Measurements from ENCODE around the gene DNAJB2. TPM values are rescaled to one million over a fixed set of nuclear protein-coding genes. Genes with fewer than 3 reads are reported as not detected.

DNAJB2 gene
- total RNA-seq, result 10 to 100 TPM; 65.9 to 67.5 TPM

DNA sequence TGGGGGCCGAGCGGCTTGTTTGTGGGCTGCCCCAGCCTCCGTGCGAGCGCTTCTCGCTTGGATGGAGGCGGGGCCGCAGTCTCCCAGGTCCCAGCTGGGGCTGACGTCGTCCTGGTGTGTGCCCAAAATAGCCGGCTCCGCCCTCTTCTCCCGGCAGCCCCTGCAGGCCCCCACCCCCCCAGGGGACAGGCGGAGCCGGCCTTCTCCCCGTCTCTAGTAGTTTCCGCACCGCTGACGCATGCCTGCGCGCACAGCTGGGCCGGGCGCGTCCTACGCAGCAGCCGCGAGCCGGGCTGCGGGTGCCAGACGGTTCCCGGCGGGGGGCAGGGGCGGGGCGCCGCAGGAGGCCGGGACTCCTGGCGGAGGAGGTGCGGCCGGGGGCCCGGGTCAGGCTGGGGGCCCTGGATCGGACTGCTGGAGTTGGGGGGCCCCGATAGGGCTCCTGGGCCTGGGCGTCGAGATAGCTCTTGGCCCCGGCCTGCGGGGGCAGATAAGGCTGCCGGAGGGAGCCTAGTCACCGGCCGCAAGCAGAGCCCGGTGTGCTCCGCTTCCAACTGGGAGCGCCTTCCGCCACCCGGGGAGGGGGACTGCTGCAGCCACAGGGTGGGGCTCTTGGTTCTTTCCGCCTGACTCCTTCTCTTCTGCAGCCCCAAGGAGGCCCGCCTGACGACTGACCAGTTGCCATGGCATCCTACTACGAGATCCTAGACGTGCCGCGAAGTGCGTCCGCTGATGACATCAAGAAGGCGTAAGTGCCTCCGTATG lies at the start of gene DNAJB2:
Gene DNAJB2 (plus strand): TSS at position 216 of the 765 bp plus-strand sequence. CDS start 468 bp downstream, at position 684.
- peak within 1 kb of the TSS; percentile 99 for H3K27ac Mint-ChIP-seq

DNA sequence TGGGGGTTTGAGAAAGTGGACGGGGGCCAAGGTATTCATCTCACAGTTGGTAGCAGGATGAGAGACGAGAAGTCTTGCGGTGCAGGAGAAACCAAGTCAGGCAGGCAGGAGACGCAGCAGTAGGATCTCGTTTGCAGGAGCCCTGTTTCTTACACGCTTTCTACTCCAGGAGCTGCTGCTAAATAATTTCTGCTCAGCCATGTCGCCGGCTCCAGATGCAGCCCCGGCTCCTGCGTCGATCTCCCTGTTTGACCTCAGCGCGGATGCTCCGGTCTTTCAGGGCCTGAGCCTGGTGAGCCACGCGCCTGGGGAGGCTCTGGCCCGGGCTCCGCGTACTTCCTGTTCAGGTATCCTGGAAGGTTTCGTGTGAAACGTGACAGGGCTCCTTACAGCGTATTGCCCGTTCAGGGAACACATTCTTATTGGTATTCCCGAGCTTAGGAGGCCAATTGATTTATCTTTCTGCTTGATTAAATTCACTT lies 49.1 kb upstream of the DNAJB2 start:
- Mint-ChIP-seq H3K27me3 (no peaks in the 10 kb centered on the region), H3K4me3 (peak overlapping the region; percentile 90), H3K4me1 (peaks cover 37% of the 10 kb centered on the region), H3K27ac (peak overlapping the region; percentile 93), H3K36me3 (peaks cover 37% of the 10 kb centered on the region), H3K9me3 (no peaks in the 10 kb centered on the region)
- POLR2A ChIA-PET, result interaction anchor here (1.2 to 5.5 kb wide), 16 partner anchors 8 to 69 kb away, joined by 3 to 83 read pairs (median 12); partner anchors contain the start of genes ABCB6, CNPPD1, DNAJB2 and GLB1L
- ATAC-seq (ENCODE audit: low read depth) (peak; percentile 11), DNase-seq (peak; percentile 59)

More for the DNA sequence above, at the start of gene DNAJB2:
- DNase-seq, result peak; percentile 97
- peak; percentile 91 for ATAC-seq (ENCODE audit: low read depth)
- Mint-ChIP-seq H3K27me3 (peaks cover 4% of the 10 kb centered on the region), H3K4me3 (peak within 1 kb of the TSS; percentile 98), H3K4me1 (peaks cover 38% of the 10 kb centered on the region), H3K9me3 (no peaks in the 10 kb centered on the region), H3K36me3 (peaks cover 7% of the 10 kb centered on the region)
- POLR2A ChIA-PET, result interaction anchor here (0.6 to 5.5 kb wide), 15 partner anchors 10 to 120 kb away, joined by 3 to 66 read pairs (median 5); partner anchors contain the start of genes ABCB6, ANKZF1, ATG9A and CNPPD1

DNA sequence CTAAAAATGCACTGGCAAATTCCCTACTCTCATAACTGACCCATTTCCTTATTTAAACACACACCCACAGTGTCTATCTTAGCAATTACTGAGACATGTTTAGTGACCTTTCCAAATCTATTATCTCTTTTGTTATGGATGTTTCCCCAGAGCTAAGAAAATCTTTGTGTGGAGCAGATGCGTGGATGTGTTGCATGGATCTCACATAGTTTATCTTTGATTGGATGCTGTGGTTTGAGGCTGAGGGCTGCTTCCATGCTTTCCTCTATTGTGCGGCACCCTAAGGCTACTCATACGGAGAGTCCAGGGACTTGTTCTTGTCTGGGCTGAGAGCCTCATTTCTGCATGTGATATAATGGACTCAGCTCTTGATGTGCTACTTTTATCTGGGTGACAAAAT lies 44.8 kb upstream of the DNAJB2 start:
- H3K4me1 Mint-ChIP-seq, result peaks cover 18% of the 10 kb centered on the region
- H3K4me3 Mint-ChIP-seq, result no peak overlapping the region
- H3K27me3 Mint-ChIP-seq, result no peaks in the 10 kb centered on the region
- POLR2A ChIA-PET, result interaction anchor here (0.7 to 1.2 kb wide), 2 partner anchors 11 to 18 kb away, joined by 3 to 4 read pairs; partner anchors contain the start of genes GLB1L and STK16
- ATAC-seq (ENCODE audit: low read depth) (no peak), DNase-seq (no peak)
- H3K27ac Mint-ChIP-seq, result no peak overlapping the region
- peaks cover 48% of the 10 kb centered on the region for H3K36me3 Mint-ChIP-seq
- H3K9me3 Mint-ChIP-seq, result no peaks in the 10 kb centered on the region

DNA sequence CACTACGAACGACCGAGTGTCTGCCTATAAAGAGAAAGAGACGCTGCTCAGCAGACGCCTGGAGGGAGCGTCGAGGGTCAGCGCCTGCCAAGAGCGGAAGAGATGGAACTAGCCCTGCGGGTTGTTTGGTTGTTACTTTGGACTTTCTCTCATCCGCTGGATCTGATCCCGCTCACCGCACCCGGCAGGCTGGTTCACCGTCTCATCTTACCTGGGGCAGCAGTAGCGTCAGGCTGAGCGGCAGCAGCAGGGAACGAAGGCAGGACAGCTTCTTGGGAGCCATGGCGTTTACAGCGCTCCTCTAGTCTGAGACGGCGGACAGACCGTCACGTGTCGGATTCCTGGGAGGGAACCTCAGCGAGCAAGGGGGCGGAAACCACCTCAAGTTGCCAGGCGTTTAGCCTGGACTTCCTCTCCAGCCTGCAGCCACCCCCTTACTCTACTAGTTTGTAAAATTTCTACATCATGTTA lies 35.8 kb upstream of the DNAJB2 start:
- ATAC-seq (ENCODE audit: low read depth), result no peak
- Mint-ChIP-seq H3K27ac (peak overlapping the region; percentile 75), H3K4me3 (peak overlapping the region; percentile 71), H3K4me1 (peaks cover 42% of the 10 kb centered on the region), H3K9me3 (no peaks in the 10 kb centered on the region), H3K27me3 (no peaks in the 10 kb centered on the region), H3K36me3 (peaks cover 11% of the 10 kb centered on the region)
- POLR2A ChIA-PET, result interaction anchor here (2.7 kb wide), 1 partner anchor 13 kb away, joined by 12 read pairs; the partner anchor contains the start of genes ANKZF1 and ATG9A
- no peak for DNase-seq

DNA sequence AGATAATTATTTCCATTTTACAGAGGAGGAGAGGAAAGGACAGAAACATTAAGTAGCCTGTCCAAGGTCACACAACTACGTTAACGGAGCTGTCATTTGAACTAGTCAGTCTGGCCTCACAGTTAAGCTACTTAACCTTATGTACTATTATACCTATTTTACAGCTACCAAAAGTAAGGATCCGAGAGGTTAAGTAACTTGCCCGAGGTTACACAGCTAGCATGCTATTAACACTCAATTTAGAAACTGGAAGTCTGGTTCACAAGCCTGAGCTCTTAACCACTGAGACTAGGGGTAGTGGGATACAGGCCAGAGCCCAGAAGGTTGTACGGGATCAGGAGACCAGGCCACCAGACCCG lies 34.4 kb upstream of the DNAJB2 start:
- POLR2A ChIA-PET, result interaction anchor here (1.0 to 2.9 kb wide), 16 partner anchors 9 to 74 kb away, joined by 3 to 38 read pairs (median 6); partner anchors contain the start of genes ABCB6, ANKZF1, ATG9A and DNAJB2
- Mint-ChIP-seq H3K27me3 (no peaks in the 10 kb centered on the region), H3K4me1 (peaks cover 54% of the 10 kb centered on the region), H3K9me3 (no peaks in the 10 kb centered on the region), H3K4me3 (peak overlapping the region; percentile 99), H3K36me3 (peaks cover 25% of the 10 kb centered on the region), H3K27ac (peak overlapping the region; percentile 90)
- ATAC-seq (ENCODE audit: low read depth) (no peak), DNase-seq (no peak)

DNA sequence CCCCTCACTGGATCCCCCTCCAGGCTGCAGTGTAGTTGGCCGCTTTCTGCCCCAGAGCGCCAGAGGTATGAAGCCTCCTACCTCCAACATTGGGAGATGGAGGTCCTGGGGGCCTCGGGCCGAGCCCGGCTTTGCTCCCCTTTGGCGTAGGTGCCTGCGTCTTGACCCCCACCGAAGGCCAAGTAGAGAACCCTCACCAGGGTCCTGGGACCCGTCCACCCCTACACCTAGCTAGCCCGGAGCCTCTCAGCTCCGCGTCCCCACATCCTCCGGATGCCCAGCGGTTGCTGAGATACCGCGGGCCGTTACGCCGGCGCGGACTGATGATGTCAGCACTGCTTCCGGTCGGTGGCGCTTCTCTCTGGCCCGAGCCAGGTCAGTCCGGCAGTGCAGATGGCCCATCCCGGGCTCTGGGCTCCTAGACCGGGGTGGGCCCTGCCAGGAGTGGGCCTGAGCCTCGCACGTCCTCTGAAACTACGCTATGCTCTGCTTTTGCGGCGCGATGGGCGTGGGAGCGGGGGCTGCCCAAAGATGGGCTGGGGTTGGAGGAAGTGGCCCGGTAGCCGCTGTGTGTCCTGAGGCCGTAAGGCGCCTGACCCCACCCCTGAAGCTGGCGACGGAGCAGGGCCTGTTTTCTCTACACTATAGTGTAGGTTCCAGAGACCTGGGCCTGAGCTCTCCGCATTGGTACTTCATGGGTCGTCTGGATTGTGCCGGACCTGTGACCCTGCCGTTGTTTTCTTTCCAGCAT lies 33.8 kb upstream of the DNAJB2 start, which contains the start of the genes GLB1L and STK16:
Gene GLB1L (minus strand): TSS at position 297 of the 751 bp plus-strand sequence. CDS start 1,871 bp downstream, outside the sequence.
Gene STK16 (plus strand): TSS at position 332 of the 751 bp plus-strand sequence. CDS start 521 bp downstream, outside the sequence.
- peaks cover 30% of the 10 kb centered on the region for H3K36me3 Mint-ChIP-seq
- H3K4me3 Mint-ChIP-seq, result peak within 1 kb of the TSS; percentile 99
- POLR2A ChIA-PET, result interaction anchor here (0.5 to 2.9 kb wide), 20 partner anchors 8 to 120 kb away, joined by 3 to 38 read pairs (median 5); partner anchors contain the start of genes ABCB6, ANKZF1, ATG9A and DNAJB2
- H3K9me3 Mint-ChIP-seq, result no peaks in the 10 kb centered on the region
- H3K27ac Mint-ChIP-seq, result peak within 1 kb of the TSS; percentile 90
- DNase-seq, result peak; percentile 96
- H3K4me1 Mint-ChIP-seq, result peaks cover 60% of the 10 kb centered on the region
- peak; percentile 64 for ATAC-seq (ENCODE audit: low read depth)
- H3K27me3 Mint-ChIP-seq, result no peaks in the 10 kb centered on the region

DNA sequence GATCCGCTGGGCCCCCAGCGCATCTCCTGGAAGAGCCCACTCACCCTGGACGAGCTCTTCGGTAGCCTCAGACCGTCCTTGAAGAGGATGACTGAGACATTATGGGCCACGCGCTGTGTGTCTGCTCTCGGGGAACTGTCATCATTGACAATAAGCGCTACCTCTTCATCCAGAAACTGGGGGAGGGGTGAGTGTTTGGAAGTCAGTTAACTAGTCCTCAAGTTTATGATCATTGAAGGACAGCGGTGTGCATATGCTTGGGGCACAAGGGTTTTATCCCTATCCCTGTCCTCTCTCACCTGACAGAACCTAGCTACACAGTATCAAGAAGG lies 33.3 kb upstream of the DNAJB2 start:
- peak overlapping the region; percentile 90 for H3K27ac Mint-ChIP-seq
- no peaks in the 10 kb centered on the region for H3K9me3 Mint-ChIP-seq
- H3K4me1 Mint-ChIP-seq, result peaks cover 65% of the 10 kb centered on the region
- POLR2A ChIA-PET, result interaction anchor here (0.5 to 2.9 kb wide), 13 partner anchors 8 to 119 kb away, joined by 3 to 38 read pairs (median 8); partner anchors contain the start of genes ABCB6, ANKZF1, ATG9A and DNAJB2
- no peaks in the 10 kb centered on the region for H3K27me3 Mint-ChIP-seq
- H3K4me3 Mint-ChIP-seq, result peak overlapping the region; percentile 99
- ATAC-seq (ENCODE audit: low read depth) (no peak), DNase-seq (no peak)
- peaks cover 35% of the 10 kb centered on the region for H3K36me3 Mint-ChIP-seq

DNA sequence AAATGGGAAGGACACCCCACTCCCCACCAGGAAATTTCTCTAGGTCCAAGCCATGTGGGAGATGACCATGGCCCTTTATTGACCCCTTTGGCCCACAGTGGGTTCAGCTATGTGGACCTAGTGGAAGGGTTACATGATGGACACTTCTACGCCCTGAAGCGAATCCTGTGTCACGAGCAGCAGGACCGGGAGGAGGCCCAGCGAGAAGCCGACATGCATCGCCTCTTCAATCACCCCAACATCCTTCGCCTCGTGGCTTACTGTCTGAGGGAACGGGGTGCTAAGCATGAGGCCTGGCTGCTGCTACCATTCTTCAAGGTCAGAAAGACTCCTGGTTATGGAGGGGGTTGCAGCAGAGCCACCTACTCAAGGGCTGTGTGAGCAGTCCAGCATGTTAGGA lies 32.6 kb upstream of the DNAJB2 start:
- no peaks in the 10 kb centered on the region for H3K9me3 Mint-ChIP-seq
- no peaks in the 10 kb centered on the region for H3K27me3 Mint-ChIP-seq
- ATAC-seq (ENCODE audit: low read depth) (no peak), DNase-seq (no peak)
- H3K27ac Mint-ChIP-seq, result peak overlapping the region; percentile 90
- peaks cover 72% of the 10 kb centered on the region for H3K4me1 Mint-ChIP-seq
- peak overlapping the region; percentile 99 for H3K4me3 Mint-ChIP-seq
- POLR2A ChIA-PET, result interaction anchor here (1.0 to 2.9 kb wide), 7 partner anchors 17 to 75 kb away, joined by 4 to 35 read pairs (median 9); partner anchors contain the start of genes ANKZF1, ATG9A, DNAJB2 and ZFAND2B
- H3K36me3 Mint-ChIP-seq, result peaks cover 42% of the 10 kb centered on the region

DNA sequence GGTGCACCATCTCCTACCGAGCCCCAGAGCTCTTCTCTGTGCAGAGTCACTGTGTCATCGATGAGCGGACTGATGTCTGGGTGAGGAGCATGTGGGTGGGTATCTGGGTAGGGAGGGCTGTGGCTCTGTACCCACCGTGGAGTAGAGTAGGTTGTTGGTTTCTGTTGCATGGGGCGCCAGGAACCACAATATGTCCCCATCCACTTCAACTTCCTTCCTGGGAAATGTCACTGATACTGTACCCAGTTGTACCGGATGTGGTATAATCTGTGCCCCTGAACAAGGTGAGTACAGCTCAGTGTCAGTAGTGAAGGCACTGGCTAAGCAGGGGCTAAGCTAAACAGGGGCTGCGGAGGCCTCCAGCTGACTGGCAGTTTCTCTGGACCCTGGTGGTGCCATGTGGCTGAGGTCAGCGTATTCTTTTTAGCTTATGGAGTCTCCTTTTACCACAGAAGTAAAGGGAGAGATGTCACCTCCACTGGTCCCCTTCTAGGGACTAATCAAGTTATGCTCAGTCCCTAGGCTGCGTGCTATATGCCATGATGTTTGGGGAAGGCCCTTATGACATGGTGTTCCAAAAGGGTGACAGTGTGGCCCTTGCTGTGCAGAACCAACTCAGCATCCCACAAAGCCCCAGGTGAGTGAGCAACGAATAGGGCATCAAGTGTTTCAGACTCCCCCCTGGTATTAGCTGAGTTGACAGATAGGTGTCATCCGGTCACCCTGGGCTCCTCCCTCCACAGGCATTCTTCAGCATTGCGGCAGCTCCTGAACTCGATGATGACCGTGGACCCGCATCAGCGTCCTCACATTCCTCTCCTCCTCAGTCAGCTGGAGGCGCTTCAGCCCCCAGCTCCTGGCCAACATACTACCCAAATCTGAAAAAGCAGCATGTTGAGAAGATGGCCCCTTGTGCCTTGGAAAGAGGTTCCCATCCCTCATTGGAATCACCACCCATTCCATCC lies 31.2 kb upstream of the DNAJB2 start:
- ATAC-seq (ENCODE audit: low read depth) (peak; percentile 59), DNase-seq (peak; percentile 63)
- H3K36me3 Mint-ChIP-seq, result peaks cover 53% of the 10 kb centered on the region
- H3K4me1 Mint-ChIP-seq, result peaks cover 79% of the 10 kb centered on the region
- H3K4me3 Mint-ChIP-seq, result peak overlapping the region; percentile 99
- no peaks in the 10 kb centered on the region for H3K27me3 Mint-ChIP-seq
- POLR2A ChIA-PET, result interaction anchor here (0.8 to 8.4 kb wide), 12 partner anchors 18 to 72 kb away, joined by 3 to 56 read pairs (median 6); partner anchors contain the start of genes ABCB6, ANKZF1, ATG9A and CNPPD1
- H3K27ac Mint-ChIP-seq, result peak overlapping the region; percentile 90
- H3K9me3 Mint-ChIP-seq, result no peaks in the 10 kb centered on the region

DNA sequence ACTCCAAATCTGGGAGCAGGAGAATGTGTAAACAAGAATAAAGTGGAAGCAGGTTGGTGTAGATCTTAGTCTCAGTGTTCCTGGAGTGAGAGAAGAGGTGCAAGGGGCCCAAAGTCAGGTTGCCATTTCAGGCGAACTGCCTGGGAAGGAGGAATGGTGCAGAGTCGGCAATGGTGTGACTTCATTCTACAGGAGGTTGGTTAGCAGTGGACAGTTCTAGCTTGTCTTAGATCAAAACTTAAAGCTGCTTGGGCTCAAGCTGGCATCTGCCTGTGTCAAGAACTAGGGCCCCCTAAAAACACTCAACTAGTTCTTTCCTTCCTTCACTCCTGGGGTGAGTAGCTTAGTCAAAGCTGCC lies 30.3 kb upstream of the DNAJB2 start:
- no peak for DNase-seq
- POLR2A ChIA-PET, result interaction anchor here (0.5 to 8.4 kb wide), 13 partner anchors 11 to 250 kb away, joined by 3 to 56 read pairs (median 6); partner anchors contain the start of genes ABCB6, ANKZF1, ATG9A and CNPPD1
- Mint-ChIP-seq H3K27me3 (no peaks in the 10 kb centered on the region), H3K4me3 (peak overlapping the region; percentile 99), H3K27ac (peak overlapping the region; percentile 90), H3K9me3 (no peaks in the 10 kb centered on the region), H3K4me1 (peaks cover 74% of the 10 kb centered on the region), H3K36me3 (peaks cover 53% of the 10 kb centered on the region)
- ATAC-seq (ENCODE audit: low read depth), result no peak

DNA sequence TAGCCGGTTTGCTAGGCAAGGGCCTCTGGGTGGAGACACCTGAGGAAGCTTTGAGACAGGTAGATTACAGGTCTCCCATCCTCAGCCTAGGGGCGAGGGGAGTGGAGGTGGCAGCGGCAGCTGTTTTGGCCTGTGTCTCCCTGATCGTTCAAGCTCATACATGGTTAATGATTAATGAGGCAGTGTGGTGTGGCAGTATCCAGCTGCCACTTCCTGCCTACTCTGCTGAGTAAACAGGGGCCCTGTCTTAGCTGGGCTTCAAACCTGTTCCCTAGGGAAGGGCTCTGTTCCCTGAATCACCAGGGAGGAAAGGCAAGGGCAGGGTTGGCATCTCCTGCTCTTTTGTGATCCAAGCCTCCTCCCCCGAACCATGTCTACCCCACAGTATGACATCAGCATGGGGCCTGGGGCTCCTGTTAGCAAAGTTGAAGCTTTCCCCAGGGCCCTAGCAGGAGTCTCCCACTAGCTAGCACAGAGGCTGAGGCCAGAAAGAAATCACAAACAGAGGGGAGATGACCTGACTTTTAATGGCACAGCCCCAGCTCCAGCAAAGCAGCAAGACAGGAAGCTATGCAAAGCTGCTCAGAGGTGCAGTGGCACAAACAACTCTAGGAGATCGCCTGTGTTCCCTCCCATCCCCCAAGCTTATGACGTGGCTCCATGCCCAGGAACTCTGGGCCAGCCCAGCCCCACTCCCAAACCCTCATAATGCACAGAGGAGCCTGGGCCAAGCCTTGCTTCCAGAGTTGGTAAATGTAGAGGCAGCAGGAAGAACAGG lies 29.8 kb upstream of the DNAJB2 start:
- Mint-ChIP-seq H3K9me3 (no peaks in the 10 kb centered on the region), H3K27ac (peak overlapping the region; percentile 90), H3K27me3 (no peaks in the 10 kb centered on the region), H3K4me3 (peak overlapping the region; percentile 99), H3K4me1 (peaks cover 70% of the 10 kb centered on the region), H3K36me3 (peaks cover 53% of the 10 kb centered on the region)
- POLR2A ChIA-PET, result interaction anchor here (0.5 to 8.4 kb wide), 20 partner anchors 10 to 1019 kb away, joined by 3 to 56 read pairs (median 6); partner anchors contain the start of genes ABCB6, ANKZF1, ATG9A and CNPPD1
- peak; percentile 53 for DNase-seq
- no peak for ATAC-seq (ENCODE audit: low read depth)
